ENCODE results near the gene ABCC8. TPM values are rescaled to one million over a fixed set of nuclear protein-coding genes. Genes with fewer than 3 reads are reported as not detected.
A peak's percentile ranks its signal among the peaks of the same experiment; 100 is the strongest.

Gene ABCC8
- total and polyA plus RNA-seq, 4 donors, result 1.2 to 14.9 (median 3.1) TPM

- no peak for TF ChIP-seq CTCF (IDR thresholded peaks at IDR 0.05; ENCODE audit: control extremely low read depth, extremely low read depth)
- H3K36me3 ChIP-seq (ENCODE audit: control insufficient read depth in 4 of 4, insufficient read depth in 4 of 4, low read length in 4 of 4), result no peaks in the 10 kb centered on the region
- 78 to 81% methylated on average over 1 of the region's 1 CpG for WGBS, 2 donors
- DNase-seq (no peak), ATAC-seq (ENCODE audit: insufficient read depth, low FRiP score) (no peak)
- no peak overlapping the region for H3K27ac ChIP-seq (ENCODE audit: low read depth in 1 of 2, low read length in 1 of 2)
- no peaks in the 10 kb centered on the region for H3K9me3 ChIP-seq (ENCODE audit: control insufficient read depth in 4 of 4, insufficient read depth in 3 of 4, low read length in 3 of 4)
- no peak overlapping the region for H3K4me3 ChIP-seq
- peaks cover 0 to 2% (median 0%) of the 10 kb centered on the region in 5 donors for H3K4me1 ChIP-seq (ENCODE audit: control insufficient read depth in 5 of 5, insufficient read depth in 5 of 5, low read length in 5 of 5)
- H3K9ac ChIP-seq (ENCODE audit: insufficient read depth in 1 of 2, low read length in 2 of 2), result no peak overlapping the region
- H3K27me3 ChIP-seq (ENCODE audit: control insufficient read depth in 3 of 3, insufficient read depth in 3 of 3, low read length in 2 of 3), result no peaks in the 10 kb centered on the region
These were observed 37.2 kb upstream of the ABCC8 start for GRCh38 chr11:17513853-17514252.

GRCh38 chr11:17512101-17512500 lies 35.5 kb upstream of the ABCC8 start:
- no peak for ATAC-seq (ENCODE audit: insufficient read depth, low FRiP score)
- TF ChIP-seq CTCF (IDR thresholded peaks at IDR 0.05; ENCODE audit: control extremely low read depth, extremely low read depth), result no peak
- Histone ChIP-seq H3K36me3 (ENCODE audit: control insufficient read depth in 4 of 4, insufficient read depth in 4 of 4, low read length in 4 of 4) (no peaks in the 10 kb centered on the region), H3K27ac (ENCODE audit: low read depth in 1 of 2, low read length in 1 of 2) (no peak overlapping the region), H3K4me3 (no peak overlapping the region), H3K4me1 (ENCODE audit: control insufficient read depth in 5 of 5, insufficient read depth in 5 of 5, low read length in 5 of 5) (peaks cover 0 to 2% (median 0%) of the 10 kb centered on the region in 5 donors), H3K9ac (ENCODE audit: insufficient read depth in 1 of 2, low read length in 2 of 2) (no peak overlapping the region), H3K27me3 (ENCODE audit: control insufficient read depth in 3 of 3, insufficient read depth in 3 of 3, low read length in 2 of 3) (no peaks in the 10 kb centered on the region), H3K9me3 (ENCODE audit: control insufficient read depth in 4 of 4, insufficient read depth in 3 of 4, low read length in 3 of 4) (no peaks in the 10 kb centered on the region)
- WGBS, 2 donors, result 31 to 36% methylated on average over 2 of the region's 2 CpGs
- DNase-seq, result no peak

- H3K4me3 ChIP-seq, result no peak overlapping the region
- no peaks in the 10 kb centered on the region for H3K9me3 ChIP-seq (ENCODE audit: control insufficient read depth in 4 of 4, insufficient read depth in 3 of 4, low read length in 3 of 4)
- no peak for TF ChIP-seq CTCF (IDR thresholded peaks at IDR 0.05; ENCODE audit: control extremely low read depth, extremely low read depth)
- WGBS, 2 donors, result 43 to 51% methylated on average over 3 of the region's 3 CpGs
- ATAC-seq (ENCODE audit: insufficient read depth, low FRiP score), result no peak
- DNase-seq, result no peak
- H3K4me1 ChIP-seq (ENCODE audit: control insufficient read depth in 5 of 5, insufficient read depth in 5 of 5, low read length in 5 of 5), result peaks cover 0 to 2% (median 0%) of the 10 kb centered on the region in 5 donors
- H3K27me3 ChIP-seq (ENCODE audit: control insufficient read depth in 3 of 3, insufficient read depth in 3 of 3, low read length in 2 of 3), result no peaks in the 10 kb centered on the region
- H3K36me3 ChIP-seq (ENCODE audit: control insufficient read depth in 4 of 4, insufficient read depth in 4 of 4, low read length in 4 of 4), result no peaks in the 10 kb centered on the region
- no peak overlapping the region for H3K9ac ChIP-seq (ENCODE audit: insufficient read depth in 1 of 2, low read length in 2 of 2)
- no peak overlapping the region for H3K27ac ChIP-seq (ENCODE audit: low read depth in 1 of 2, low read length in 1 of 2)
These were observed 34.9 kb upstream of the ABCC8 start for GRCh38 chr11:17511571-17511970.

GRCh38 chr11:17510507-17511206 lies 34.0 kb upstream of the ABCC8 start:
- TF ChIP-seq CTCF (IDR thresholded peaks at IDR 0.05; ENCODE audit: control extremely low read depth, extremely low read depth), result no peak
- H3K4me3 ChIP-seq, result no peak overlapping the region
- H3K27me3 ChIP-seq (ENCODE audit: control insufficient read depth in 3 of 3, insufficient read depth in 3 of 3, low read length in 2 of 3), result no peaks in the 10 kb centered on the region
- H3K36me3 ChIP-seq (ENCODE audit: control insufficient read depth in 4 of 4, insufficient read depth in 4 of 4, low read length in 4 of 4), result no peaks in the 10 kb centered on the region
- ATAC-seq (ENCODE audit: insufficient read depth, low FRiP score) (no peak), DNase-seq (peak in 1 of 3 donors; percentile 17)
- no peak overlapping the region for H3K9ac ChIP-seq (ENCODE audit: insufficient read depth in 1 of 2, low read length in 2 of 2)
- WGBS, 2 donors, result 63 to 90% methylated on average over 4 of the region's 4 CpGs
- no peaks in the 10 kb centered on the region for H3K4me1 ChIP-seq (ENCODE audit: control insufficient read depth in 5 of 5, insufficient read depth in 5 of 5, low read length in 5 of 5)
- H3K9me3 ChIP-seq (ENCODE audit: control insufficient read depth in 4 of 4, insufficient read depth in 3 of 4, low read length in 3 of 4), result no peaks in the 10 kb centered on the region
- no peak overlapping the region for H3K27ac ChIP-seq (ENCODE audit: low read depth in 1 of 2, low read length in 1 of 2)

Measured in lung (tissue), 12 donors.